Hepatic stellate cell (primary cell): Measurements from ENCODE around the gene SH2D6.
A peak's percentile ranks its signal among the peaks of the same experiment; 100 is the strongest.
"Not testable (repeated sequence)": the region's sequence is repeated elsewhere in the genome, so short reads cannot be mapped to it uniquely, and the experiment has no call there.

Experiments
- DNase-seq: peaks from one replicate; pipeline ENCODE4 v3.0.0; 2011; ENCODE audit warnings: low spot score

Gene SH2D6

GRCh38 chr2:85398426-85399182 lies 19.9 kb upstream of the SH2D6 start:
- no peak for DNase-seq

DNA sequence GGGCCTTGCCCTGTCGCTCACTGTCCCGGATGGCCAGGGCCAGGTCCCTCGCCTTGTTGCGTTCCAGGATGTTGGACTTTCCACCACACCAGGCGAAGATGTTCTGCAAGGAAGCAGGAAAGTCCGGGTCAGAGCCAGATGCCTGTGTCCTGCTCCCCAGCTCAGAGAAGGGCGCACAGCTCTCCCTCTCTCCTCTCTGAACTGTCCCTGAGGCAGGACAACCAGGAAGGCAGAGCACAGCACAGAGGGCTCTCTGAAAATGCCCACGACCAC lies 19.4 kb upstream of the SH2D6 start:
- DNase-seq, result no peak

DNA sequence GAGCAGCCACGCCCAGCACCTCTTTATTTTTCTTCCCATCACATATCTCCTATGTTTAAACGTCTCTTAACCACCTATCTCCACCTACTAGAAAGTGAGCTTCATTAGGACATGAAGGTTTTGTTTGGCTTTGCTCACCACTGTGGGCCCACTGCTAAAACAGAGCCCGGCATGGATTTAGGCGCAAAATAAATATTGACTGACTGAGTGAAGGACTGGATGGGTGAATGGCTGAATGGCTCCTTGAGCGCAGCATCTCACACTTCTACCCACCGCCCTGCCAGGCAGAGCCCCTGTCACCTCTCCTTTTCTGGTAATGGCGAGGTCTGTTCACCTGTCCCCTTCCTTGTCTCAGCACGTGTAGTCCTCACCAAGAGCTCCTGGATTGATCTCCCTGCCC lies 18.5 kb upstream of the SH2D6 start:
- no peak for DNase-seq

GRCh38 chr2:85400541-85401463 lies 17.7 kb upstream of the SH2D6 start:
- peak; percentile 0 for DNase-seq

GRCh38 chr2:85401464-85401805 lies 17.1 kb upstream of the SH2D6 start:
- DNase-seq, result no peak

DNA sequence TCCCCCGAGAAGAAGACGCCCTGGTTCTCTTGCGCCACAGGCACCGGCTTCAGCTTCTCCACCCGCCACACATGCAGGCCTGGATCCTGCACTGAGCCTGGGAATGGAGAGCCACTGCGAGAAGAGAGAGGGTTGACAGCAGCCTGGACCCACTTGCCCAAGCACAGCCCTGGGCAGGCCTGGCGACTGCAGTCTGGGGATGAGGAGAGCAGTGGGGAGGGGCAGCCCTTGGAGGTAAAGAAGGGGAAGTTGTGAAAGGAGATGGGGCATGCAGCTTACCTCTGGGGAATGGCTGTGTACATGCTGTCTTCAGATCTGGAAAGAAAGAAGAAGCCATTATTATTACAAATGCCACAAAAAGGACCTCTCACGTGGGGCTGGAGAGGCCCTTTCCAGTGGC lies 16.7 kb upstream of the SH2D6 start:
- peak; percentile 0 for DNase-seq

DNA sequence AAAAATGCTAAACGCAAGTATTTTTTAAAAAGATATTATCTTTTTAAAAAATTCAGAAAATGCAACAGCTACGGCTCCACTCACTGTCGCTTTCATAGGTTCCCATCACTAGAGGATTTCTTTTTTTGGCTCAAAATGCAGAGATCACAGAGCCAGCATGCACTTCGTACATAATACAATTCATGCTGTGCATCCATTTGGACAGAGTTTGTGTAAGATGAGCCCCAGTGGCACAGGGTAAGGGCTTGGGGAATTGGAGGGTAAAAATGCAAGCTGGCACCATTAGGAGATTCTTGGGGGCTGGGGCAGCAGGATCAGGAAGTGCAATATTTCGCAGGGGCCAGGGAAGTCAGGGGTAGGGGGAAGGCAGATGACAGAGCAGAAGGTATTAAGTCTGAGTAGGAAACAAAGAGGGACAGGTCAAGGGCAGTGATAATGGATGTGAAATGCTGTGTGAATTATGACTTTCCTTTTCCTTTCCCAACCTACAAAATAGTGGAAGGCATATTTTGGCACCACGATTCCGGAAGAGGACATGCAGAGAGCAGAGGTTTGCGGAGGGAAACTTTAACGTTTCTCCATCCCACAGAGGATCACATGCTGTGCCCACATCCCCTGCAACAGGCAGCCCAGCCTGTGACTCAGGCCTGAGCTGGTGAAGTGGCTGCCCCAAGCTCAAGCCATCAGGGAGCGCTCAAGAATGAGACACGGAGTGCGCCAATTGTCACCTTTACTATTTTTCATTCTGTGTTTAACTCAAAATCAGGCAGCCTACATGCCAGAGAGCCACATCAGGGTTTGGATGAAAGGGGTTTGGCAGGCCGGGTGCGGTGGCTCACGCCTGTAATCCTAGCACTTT lies 13.1 kb upstream of the SH2D6 start:
- DNase-seq, result no peak

GRCh38 chr2:85409845-85410583 lies 8.5 kb upstream of the SH2D6 start, which contains the start of gene CAPG:
Gene CAPG, minus strand, starts transcription at chr2:85410366. Its CDS starts 8,221 bp downstream, at chr2:85402145.
- no peak for DNase-seq

GRCh38 chr2:85410584-85411404 lies 7.7 kb upstream of the SH2D6 start:
- no peak for DNase-seq

- DNase-seq, result no peak
Observed at GRCh38 chr2:85411405-85411748, 7.1 kb upstream of the SH2D6 start.

- DNase-seq, result no peak
Observed at GRCh38 chr2:85413592-85414420, 4.7 kb upstream of the SH2D6 start.

DNA sequence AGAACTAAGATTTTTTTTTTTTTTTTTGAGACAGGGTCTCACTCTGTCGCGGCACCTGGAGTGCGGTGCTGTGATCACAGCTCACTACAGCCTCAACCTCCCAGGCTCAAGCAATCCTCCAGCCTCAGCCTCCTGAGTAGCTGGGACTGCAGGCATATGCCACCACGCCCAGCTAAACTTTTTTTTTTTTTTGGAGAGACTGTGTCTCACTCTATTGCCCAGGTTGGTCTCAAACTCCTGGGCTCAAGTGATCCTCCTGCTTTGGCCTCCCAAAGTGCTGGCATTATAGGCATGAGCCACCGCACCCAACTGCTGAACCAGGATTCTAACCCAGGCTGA lies 4.1 kb upstream of the SH2D6 start:
- DNase-seq, result not testable (repeated sequence)

GRCh38 chr2:85414761-85415553 lies 3.6 kb upstream of the SH2D6 start:
- no peak for DNase-seq

- DNase-seq, result no peak
Observed at GRCh38 chr2:85415980-85416650, 2.4 kb upstream of the SH2D6 start.

- DNase-seq, result no peak
Observed at GRCh38 chr2:85419009-85419675, 628 bp downstream of the SH2D6 start.

DNA sequence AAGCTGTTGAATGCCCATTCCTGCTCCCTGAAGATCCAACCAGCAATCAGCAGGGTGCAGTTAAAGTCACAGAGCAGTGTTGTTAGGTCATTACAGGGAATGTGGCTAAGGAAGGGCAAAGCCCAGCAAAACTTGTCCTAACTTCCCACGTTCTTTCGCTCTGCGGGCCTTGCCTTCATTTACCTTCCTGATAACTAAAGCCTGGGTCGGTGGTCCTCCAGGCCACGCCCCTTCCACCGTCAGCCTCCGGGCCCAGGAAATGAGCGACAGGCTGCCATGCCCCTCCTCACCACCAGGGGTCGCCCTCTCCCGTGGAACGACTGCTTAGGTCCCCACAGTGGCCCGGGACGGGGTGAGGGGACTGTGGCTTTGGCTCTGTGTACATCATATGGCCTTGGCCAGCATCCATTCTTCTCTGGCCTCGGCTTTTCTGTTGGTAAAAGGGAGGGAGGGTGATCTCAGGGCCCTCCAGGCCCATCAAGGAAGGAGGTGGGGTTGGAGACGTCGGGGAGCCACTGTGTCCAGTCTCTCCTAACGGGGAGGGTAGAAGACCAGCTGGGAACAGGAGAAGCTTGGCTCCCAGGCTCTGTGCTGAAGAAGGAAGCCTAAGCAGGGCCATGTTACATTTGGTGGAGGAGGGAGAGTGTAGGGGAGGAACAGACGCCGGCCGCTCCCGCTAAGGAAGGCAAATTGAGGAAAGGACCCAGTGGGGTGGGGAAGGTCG lies 2.2 kb downstream of the SH2D6 start:
- peak; percentile 94 for DNase-seq

DNA sequence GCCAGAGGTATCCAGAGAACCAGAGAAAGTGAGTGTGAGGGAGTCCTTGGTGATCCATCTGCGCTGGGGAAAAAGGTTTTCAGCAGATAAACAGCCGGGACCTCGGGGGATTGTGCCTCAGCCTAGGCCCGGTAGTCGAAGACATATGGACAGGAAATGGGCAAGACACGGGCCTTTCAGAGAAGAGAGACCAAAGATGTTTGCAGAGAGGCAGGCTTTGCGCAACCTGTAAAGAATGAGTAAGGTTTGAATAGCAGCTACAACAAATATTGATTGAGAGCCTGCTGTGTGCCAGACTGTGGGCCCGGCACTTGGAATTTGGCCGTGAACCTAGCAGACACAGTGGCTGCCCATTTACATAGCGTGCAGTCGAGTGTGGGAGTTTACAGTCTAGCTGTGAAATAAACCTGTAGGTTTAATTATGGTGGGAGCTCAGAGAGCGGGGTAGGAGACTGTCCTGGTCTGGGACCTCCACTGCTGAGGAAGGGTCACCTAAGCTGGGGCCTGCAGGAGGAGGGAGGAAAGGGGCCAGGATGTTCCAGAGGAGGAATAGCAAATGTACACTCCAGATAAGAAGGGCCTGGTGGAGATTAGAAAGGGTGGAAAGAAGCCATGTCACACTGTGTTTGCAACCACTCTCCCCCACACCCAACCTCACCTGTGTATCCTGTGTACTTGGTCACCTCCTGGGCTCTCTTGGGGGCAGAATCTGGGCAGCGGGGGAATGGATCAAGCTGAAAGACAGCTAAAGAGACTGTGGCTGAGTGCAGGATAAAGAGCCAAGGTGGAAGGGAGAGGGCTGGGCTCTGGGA lies 3.0 kb downstream of the SH2D6 start:
- no peak for DNase-seq
